NOMO-1 treated with dmso at 0.1 percent for 144 hours (cell line): Measurements from ENCODE around the gene ABHD12.
A peak's percentile ranks its signal among the peaks of the same experiment; 100 is the strongest.
"Not testable (repeated sequence)": the region's sequence is repeated elsewhere in the genome, so short reads cannot be mapped to it uniquely, and the experiment has no call there.

ENCODE experiments used
- DNase-seq: peaks from one replicate; lab custom pipeline; 2025; ENCODE audit not compliant: unreplicated experiment; lab: John Stamatoyannopoulos, UW

Gene ABHD12

GRCh38 chr20:25323496-25324246 lies 67.0 kb downstream of the ABHD12 start:
- no peak for DNase-seq

DNA sequence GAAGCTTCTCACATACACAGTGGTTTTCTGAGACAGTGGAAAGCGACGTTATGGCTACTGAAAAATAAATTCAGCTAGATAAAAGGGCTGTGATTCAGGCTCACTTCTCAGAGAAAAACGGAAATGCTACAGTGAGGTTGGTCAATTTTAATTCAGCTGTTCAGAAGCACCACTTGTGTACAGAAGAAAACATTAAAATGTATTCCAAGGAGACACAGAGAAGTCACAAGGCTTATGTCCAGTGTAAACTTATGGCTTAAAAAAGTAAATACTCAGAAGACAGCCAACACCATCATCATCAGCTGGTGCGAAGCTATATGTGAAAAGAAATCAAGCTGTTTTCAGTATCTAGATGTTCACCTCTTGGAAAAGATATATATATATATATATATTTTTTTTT lies 68.6 kb downstream of the ABHD12 start:
- no peak for DNase-seq

- DNase-seq: no peak
Measured at GRCh38 chr20:25321262-25321831, 69.3 kb downstream of the ABHD12 start.

- no peak for DNase-seq
Measured at GRCh38 chr20:25320035-25320800, 70.4 kb downstream of the ABHD12 start.

DNA sequence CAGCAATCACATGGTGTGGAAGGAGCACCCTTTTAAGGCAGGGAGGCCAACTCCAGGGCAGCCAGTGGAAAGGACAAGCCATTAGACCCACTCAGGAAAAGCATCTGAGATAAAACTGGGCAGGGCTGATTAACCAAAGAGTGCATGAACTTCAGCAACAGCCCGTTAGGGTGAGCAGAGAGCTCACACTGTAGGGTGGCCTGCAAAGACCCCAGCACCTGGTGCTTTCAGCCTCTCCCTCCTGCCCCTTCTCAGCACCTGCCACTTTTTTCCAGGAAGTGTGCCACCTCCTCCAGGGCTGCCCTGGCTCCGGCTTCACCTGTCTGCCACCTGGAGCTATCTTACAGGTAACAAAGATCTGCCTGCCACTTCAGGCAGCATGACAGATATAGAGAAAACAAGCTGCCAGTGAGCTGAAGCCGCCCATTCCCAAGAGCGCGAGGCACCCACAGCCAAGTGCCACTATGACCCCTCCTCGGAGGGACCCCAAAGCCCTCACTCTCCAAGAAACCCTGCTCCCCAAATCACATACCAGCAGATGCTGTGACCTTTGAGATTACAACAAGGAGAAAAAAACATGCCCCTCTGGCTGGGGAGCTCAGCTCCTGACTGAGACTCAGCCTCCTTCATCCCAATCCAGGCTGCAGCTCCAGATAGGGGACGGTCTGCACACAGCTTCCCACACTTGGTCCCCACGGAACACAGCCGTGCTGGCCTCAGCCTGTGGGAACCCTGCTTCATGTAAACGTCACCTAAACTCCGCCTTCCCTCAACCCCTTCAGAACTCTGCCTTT lies 71.2 kb downstream of the ABHD12 start:
- DNase-seq: no peak

- peak; percentile 78 for DNase-seq
Measured at GRCh38 chr20:25318471-25319240, 72.0 kb downstream of the ABHD12 start.

GRCh38 chr20:25317351-25318075 lies 73.1 kb downstream of the ABHD12 start:
- DNase-seq: no peak

- no peak for DNase-seq
Measured at GRCh38 chr20:25316506-25317190, 74.0 kb downstream of the ABHD12 start.

DNA sequence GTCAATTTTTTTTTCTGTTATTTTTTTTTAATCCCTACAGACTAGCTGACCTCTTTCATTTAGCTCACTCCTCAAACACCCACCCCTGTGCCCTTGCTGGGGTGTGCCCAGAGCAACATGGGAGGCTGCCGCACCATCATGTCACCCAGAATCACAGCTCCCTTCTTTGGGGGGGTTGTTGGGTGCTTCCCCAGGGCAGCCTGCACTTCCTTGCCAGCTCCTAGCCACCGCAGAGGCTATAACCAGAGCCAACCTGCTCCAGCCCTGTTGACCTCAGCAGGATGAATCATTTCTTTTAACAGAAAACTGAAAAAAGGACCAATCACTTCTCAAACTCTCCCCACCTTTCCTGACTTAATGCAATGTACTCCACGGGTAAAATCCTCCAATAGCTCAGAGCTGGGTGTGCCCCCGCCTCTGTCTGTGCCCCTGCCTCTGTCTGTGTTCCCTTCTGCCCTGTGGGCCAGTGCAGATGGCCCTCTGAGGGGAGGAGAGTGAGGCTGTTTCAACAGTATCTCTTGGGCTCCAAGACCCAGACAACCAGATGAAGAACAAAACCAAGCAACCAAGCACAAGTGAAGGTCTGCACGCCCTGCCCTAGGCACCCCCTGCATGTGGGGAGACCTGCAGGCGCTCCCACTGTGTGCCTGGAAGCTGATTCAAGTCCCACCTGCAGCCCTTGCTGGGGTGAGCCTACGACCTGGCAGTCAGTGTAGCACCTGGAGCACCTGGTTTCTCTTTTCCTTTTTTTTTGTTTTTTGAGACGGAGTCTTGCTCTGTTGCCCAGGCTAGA lies 75.0 kb downstream of the ABHD12 start:
- no peak for DNase-seq

- DNase-seq: no peak
Measured at GRCh38 chr20:25314497-25315417, 75.9 kb downstream of the ABHD12 start.

- no peak for DNase-seq
Measured at GRCh38 chr20:25313593-25313992, 77.0 kb downstream of the ABHD12 start.

DNA sequence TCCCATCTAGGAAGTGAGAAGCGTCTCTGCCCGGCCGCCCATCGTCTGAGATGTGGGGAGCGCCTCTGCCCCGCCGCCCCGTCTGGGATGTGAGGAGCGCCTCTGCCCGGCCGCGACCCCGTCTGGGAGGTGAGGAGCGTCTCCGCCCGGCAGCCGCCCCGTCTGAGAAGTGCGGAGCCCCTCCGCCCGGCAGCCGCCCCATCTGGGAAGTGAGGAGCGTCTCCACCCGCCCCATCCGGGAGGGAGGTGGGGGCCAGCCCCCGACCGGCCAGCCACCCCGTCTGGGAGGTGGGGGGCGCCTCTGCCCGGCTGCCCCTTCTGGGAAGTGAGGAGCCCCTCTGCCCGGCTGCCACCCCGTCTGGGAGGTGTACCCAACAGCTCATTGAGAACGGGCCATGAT lies 77.9 kb downstream of the ABHD12 start:
- DNase-seq: not testable (repeated sequence)

- DNase-seq: no peak
Measured at GRCh38 chr20:25310921-25311728, 79.5 kb downstream of the ABHD12 start.

DNA sequence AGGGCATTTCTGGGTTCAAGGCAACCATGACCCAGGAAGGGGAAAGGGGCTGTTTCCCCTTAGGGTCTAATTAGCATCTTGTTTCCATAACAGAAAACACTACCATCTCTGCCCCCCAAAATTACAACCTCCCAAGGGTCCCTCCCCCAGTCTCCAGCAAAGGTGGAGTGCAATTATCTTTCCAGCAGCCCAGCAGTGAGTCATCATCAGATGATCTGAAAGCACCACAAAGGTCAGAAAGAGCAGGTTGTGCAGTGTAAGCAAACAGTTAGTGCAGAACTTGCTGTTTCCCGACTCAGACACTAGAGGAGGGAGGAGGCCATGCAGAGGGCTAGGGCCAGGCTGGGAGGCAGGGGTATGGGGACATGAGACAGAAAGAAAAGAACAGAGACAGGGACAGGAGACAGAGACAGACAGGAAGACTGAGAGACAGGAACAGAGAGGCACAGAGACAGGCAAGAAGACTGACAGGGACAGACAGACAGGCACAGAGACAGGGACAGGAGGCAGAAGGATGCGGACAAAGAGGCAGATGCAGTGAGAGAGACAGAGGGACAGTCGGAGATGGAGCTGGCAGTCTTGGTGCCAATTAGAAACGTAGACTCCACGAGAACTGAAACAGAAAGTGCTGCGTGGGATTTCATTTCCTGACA lies 80.2 kb downstream of the ABHD12 start:
- DNase-seq: peak; percentile 75

GRCh38 chr20:25309395-25310267 lies 81.0 kb downstream of the ABHD12 start:
- no peak for DNase-seq
